ENCODE data around the gene MEAF6.
A peak's percentile ranks its signal among the peaks of the same experiment; 100 is the strongest.

The MEAF6 gene

DNA sequence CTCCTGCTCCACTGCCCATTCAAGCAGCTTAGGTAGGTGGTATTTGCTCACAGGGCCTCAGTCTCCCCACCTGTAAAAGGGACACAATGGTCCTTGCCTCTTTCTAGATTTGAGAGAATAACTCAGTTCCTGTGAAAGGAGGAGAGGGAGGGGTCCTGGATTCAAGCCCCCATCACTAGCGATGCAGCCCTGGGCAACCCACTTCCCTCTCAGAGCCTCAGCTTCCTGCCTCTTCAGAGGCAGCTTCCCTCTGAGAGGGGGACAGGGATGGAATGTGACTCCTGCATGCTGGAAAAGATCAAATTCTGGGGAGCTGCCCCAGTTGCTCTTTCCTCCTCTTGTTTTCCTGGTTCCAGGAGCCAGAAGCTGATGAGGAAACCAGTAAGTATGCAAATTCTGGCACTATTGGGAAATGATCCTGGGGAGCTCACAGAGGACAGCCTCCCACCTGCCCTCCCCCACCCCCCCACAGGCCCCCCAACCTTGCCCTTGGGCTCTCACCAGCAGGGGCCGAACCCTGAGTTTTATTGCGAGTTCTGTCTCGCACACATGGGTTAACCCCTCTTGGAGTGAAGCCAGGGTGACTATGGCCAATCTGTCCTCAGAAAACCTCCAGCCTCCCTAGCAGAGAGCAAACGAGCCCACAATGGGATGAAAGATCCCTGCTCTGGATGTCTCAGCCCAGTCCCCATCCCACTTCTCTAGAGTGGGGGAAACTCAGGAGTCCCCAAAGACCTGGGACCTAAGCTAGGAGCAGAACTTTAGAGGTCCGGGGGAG is 28.5 kb downstream of the MEAF6 start:
- peak; percentile 75 for DNase-seq (ENCODE audit: low read depth)

GRCh38 chr1:37484325-37485051 is 30.1 kb downstream of the MEAF6 start:
- no peak for DNase-seq (ENCODE audit: low read depth)

GRCh38 chr1:37483785-37484184 is 30.8 kb downstream of the MEAF6 start:
- DNase-seq (ENCODE audit: low read depth): no peak

- DNase-seq (ENCODE audit: low read depth): no peak
Observed at GRCh38 chr1:37482796-37483744, 31.5 kb downstream of the MEAF6 start.

GRCh38 chr1:37482004-37482785 is 32.4 kb downstream of the MEAF6 start:
- DNase-seq (ENCODE audit: low read depth): no peak

DNA sequence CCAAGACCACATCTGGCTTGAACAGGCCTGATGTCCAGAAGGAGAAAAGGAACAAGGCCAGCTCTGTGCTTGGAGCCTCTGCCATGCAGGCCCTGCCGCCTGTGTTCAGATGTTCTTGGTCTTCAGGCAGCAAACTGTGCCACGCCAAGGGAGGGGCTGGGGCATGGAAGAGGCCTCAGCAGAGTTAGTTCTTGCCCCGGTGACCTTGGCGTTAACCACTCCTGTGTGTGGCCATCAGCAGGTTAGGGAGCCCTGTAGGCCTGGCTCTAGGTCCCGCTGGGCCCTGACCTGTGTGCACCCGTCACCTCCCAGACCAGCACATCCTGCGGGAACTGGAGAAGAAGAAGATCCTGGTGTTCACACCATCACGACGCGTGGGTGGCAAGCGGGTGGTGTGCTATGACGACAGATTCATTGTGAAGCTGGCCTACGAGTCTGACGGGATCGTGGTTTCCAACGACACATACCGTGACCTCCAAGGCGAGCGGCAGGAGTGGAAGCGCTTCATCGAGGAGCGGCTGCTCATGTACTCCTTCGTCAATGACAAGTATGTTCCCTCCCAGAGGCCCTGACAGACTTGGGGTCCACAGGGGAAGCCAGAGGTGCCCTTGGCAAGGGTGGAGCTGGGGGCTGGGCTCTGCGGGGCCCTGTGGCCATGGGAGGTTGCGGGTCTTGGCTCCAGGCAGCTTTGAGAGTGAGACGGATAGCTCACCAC is 33.1 kb downstream of the MEAF6 start:
- no peak for DNase-seq (ENCODE audit: low read depth)

GRCh38 chr1:37480581-37481288 is 33.8 kb downstream of the MEAF6 start:
- DNase-seq (ENCODE audit: low read depth): no peak

- DNase-seq (ENCODE audit: low read depth): no peak
Observed at GRCh38 chr1:37480125-37480466, 34.5 kb downstream of the MEAF6 start.

GRCh38 chr1:37479255-37480124 is 35.1 kb downstream of the MEAF6 start:
- peak; percentile 93 for DNase-seq (ENCODE audit: low read depth)

DNA sequence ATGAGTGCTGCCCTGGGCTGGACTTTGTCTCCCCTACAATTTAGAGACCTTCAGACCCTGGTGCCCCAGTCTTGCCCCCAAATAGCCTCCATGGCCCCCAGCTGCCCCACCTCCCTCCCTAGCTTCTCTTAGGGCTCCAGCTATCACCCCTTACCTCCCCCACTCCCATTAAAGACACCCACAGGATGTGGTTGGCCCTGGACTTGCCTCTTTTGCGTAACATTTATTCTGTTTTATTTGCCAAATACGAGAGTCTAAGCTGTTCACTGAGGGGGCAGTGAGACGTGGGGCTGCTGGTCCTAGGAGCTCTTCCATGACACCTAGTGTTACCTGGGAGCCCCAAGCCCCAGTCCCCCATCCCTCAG is 35.7 kb downstream of the MEAF6 start:
- peak; percentile 79 for DNase-seq (ENCODE audit: low read depth)

DNA sequence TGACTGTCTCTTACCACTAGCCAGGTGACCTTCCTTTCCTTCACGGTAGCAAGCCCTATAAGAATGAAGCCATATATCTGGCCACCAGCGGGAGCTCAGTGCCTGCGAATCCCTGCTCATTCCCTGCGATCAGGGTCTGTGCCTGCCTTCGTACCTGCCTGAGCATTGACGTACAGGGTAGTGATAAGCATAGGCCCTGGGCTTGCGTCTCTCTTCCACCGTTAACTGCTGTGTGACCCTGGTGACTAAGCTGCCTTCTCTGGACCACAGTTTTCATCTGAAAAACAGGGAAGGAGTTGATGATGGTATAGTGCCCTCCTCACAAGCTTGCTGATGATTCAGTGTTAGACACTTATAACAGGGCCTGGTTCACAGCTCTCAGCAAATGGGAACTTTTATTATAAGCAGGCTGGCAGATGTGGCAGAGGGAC is 36.1 kb downstream of the MEAF6 start:
- DNase-seq (ENCODE audit: low read depth): peak; percentile 83

DNA sequence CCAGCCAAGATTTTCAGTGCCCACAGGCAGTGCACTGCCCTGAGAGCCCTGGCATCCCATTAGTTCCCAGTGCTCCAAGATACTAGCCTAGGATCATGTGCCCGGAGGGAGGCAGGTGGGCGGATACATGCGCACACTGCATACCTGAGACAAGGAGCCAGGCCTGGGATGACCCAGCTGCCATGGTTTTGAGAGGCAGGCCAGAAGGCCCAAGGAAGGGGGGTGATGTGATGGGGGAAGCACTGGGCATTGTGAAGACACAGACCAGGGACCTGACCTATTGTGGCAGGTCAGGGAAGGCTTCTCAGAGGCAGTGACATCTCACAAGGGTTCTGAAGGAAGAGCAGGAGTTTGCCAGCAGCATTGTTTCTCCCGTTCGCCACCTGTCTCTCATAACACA is 36.6 kb downstream of the MEAF6 start:
- no peak for DNase-seq (ENCODE audit: low read depth)

GRCh38 chr1:37477198-37477931 is 37.2 kb downstream of the MEAF6 start:
- peak; percentile 51 for DNase-seq (ENCODE audit: low read depth)

- peak; percentile 97 for DNase-seq (ENCODE audit: low read depth)
Observed at GRCh38 chr1:37476460-37477197, 37.9 kb downstream of the MEAF6 start.

DNA sequence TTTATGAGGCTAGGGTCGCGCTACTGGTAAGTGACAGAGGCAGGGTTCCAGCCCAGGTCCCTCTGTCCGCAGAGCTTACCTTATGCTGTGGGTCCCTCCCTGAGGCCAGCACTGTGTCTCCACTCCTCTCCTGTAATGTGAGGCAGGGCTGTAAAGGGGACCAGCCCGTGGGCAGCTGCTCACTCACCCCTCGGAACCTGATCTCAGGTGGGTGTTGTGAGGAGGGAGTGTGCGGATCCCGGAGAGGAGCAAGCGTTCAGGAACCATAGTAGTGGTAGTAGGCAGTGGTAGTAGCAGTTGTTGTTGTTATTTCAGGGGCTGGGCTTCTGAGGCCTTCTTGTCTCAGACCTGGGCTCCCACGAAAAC is 38.5 kb downstream of the MEAF6 start:
- no peak for DNase-seq (ENCODE audit: low read depth)

DNA sequence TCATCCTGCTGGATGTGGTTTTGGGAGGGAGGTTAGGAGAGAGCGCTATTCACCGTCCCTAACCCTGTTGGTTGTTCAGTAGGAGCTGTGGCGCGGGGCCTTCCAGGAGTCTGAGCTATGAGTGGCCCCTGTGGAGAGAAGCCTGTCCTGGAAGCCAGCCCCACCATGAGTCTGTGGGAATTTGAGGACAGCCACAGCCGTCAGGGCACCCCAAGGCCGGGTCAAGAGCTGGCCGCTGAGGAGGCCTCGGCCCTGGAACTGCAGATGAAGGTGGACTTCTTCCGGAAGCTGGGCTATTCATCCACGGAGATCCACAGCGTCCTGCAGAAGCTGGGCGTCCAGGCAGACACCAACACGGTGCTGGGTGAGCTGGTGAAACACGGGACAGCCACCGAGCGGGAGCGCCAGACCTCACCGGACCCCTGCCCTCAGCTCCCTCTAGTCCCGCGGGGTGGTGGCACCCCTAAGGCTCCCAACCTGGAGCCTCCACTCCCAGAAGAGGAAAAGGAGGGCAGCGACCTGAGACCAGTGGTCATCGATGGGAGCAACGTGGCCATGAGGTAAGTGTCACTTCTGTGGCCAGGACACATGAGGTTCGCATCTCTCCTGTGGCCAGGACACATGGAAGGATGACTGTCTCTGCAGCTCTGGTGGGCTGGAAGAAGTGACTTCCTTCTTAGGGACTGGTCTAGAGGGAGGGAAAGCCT is 39.0 kb downstream of the MEAF6 start:
- no peak for DNase-seq (ENCODE audit: low read depth)

- DNase-seq (ENCODE audit: low read depth): no peak
Observed at GRCh38 chr1:37474697-37475379, 39.7 kb downstream of the MEAF6 start.

All from amniotic epithelial cell (primary cell).